A375 (cell line): ENCODE data around the gene OR8G5. TPM values are rescaled to one million over a fixed set of nuclear protein-coding genes. Genes with fewer than 3 reads are reported as not detected.

Experiments used
- total RNA-seq: library from RNA; depleted of rRNA; stranded (reverse); fragments of >200 nt; shearing (Covaris generic); gene quantifications from 2 replicates; pipeline ENCODE4 v1.2.3, GENCODE V29; 2014; rRNA removed

Gene OR8G5, protein sequence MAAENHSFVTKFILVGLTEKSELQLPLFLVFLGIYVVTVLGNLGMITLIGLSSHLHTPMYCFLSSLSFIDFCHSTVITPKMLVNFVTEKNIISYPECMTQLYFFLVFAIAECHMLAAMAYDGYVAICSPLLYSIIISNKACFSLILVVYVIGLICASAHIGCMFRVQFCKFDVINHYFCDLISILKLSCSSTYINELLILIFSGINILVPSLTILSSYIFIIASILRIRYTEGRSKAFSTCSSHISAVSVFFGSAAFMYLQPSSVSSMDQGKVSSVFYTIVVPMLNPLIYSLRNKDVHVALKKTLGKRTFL
- total RNA-seq, result 1.1 TPM in 1 of 2 replicates, not detected in the other

GRCh38 chr11:124256076-124256475 is at the start of gene OR8G5:
OR8G5 (plus strand) TSS chr11:124256376; CDS start chr11:124264932, 8,556 bp downstream.

DNA sequence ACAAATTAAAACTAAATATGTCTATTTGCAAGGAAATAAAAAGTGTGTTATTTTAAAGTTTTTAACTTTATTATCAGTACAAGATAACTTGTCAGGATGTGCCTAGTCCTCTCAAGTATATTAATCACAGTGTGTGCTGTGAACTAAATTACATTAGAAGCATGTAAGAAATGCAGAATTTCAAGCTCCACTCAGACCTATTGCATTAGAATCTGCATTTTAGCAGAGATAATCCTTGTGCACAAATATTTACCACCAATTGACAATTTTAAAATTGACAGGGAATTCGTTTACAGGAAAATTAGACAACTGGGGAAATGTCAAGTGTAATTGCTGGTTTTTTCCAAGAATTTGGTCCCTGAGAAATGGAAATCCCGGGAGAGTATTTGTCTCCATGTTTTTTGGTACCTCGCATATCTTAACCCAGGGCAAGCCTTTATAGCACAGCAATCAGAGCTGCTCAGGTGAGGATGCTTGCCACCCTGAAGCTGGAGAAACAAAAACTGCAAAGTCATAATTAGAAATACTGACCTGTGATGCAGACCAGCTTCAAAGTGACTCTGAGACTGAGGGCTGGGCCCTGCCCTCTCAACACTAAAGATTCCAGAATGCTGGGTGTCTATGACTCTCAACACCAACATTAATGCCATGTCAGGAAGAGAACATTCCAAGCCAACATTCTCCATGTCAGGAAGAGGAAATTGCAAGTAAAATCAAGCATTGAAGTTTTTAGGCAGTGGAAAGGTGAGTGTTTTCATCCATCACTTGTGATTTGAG is 15.4 kb upstream of the OR8G5 start, which contains the start of gene OR8G1:
TSS of gene OR8G1 (plus strand) at position 475 of the 777 bp plus-strand sequence. CDS start 8,581 bp downstream, outside the sequence.

DNA sequence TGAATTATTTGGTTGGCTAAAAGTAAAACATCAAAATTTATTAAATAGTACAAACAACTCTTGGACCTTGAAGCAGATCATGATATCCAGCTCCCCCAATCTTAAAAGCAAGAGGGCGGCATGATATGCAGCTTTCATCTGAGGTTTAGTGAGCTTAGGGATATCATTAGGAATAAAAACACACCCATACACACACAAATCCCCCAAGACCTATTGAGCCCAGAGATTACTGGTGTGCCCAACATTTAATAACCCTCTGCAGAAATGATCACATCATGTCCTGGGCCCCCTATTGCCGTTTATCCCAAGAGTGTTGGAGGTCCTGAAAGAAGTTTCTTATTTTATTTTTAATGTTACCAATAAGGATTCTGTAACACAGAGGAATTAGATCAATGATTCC is 57.7 kb downstream of the OR8G5 start, which contains the start of gene OR8D1:
TSS of gene OR8D1 (minus strand) at position 101 of the 400 bp plus-strand sequence. CDS start 3,183 bp downstream, outside the sequence.

Other genes starting within 250 kb of the OR8G5 start
- not detected in 2 replicates for gene OR10G4, start 243.4 kb upstream of the OR8G5 start, total RNA-seq
- gene OR10G9, start 233.4 kb upstream of the OR8G5 start, total RNA-seq, result not detected in 2 replicates
- gene OR10G8, start 229.6 kb upstream of the OR8G5 start, total RNA-seq, result not detected in 2 replicates
- gene OR10G7, start 215.1 kb upstream of the OR8G5 start, total RNA-seq, result not detected in 2 replicates
- gene VWA5A, start 140.9 kb upstream of the OR8G5 start, total RNA-seq, result 5.5 and 6.9 TPM in 2 replicates
- gene OR10D3, start 73.0 kb upstream of the OR8G5 start, total RNA-seq, result 0.60 and 1.6 TPM in 2 replicates
- gene OR8G1, start 15.3 kb upstream of the OR8G5 start, total RNA-seq, result 0.38 and 0.64 TPM in 2 replicates
- not detected in 2 replicates for gene OR8D1, start 57.6 kb downstream of the OR8G5 start, total RNA-seq
- not detected in 2 replicates for gene OR8D2, start 63.8 kb downstream of the OR8G5 start, total RNA-seq
- gene OR8B2, start 128.1 kb downstream of the OR8G5 start, total RNA-seq, result not detected in 2 replicates
- gene OR8B3, start 142.6 kb downstream of the OR8G5 start, total RNA-seq, result not detected in 2 replicates
- not detected in 2 replicates for gene OR8B4, start 168.5 kb downstream of the OR8G5 start, total RNA-seq
- gene OR8B8, start 189.3 kb downstream of the OR8G5 start, total RNA-seq, result not detected in 2 replicates